Esophagus squamous epithelium (tissue), 5 donors: ENCODE measurements around the gene SH3GL3. TPM values are rescaled to one million over a fixed set of nuclear protein-coding genes. Genes with fewer than 3 reads are reported as not detected.

Experiments used
- DNase-seq: peaks from one replicate; lab custom pipeline; 2025; lab: John Stamatoyannopoulos, UW
- H3K27ac ChIP-seq, 4 donors: fragments of 200-600 bp; sonication (generic); one replicate each; pipeline ENCODE4 v1.5.1; 2016 to 2019; ENCODE audit warnings: mild to moderate bottlenecking in 1 of 4
- H3K27me3 ChIP-seq, 4 donors: fragments of 200-600 bp; sonication (generic); 1 replicate in 3 of 4; 2 replicates in 1 of 4; pipeline versions ENCODE4 v1.5.1 to v1.6.0; 2017 to 2021; ENCODE audit warnings: antibody characterized with exemption in 1 of 4
- H3K36me3 ChIP-seq, 3 donors: fragments of 200-600 bp; sonication (generic); one replicate each; pipeline ENCODE4 v1.5.1; 2016 to 2019
- H3K4me1 ChIP-seq, 3 donors: fragments of 200-600 bp; sonication (generic); one replicate each; pipeline ENCODE4 v1.5.1; 2017 to 2019
- H3K4me3 ChIP-seq, 4 donors: fragments of 200-600 bp; sonication (generic); 1 replicate in 3 of 4; 2 replicates in 1 of 4; pipeline ENCODE4 v1.5.1; 2016 to 2019; ENCODE audit warnings: mild to moderate bottlenecking in 2 of 4, moderate library complexity in 1 of 4
- H3K9me3 ChIP-seq, 3 donors: fragments of 200-600 bp; sonication (generic); one replicate each; pipeline ENCODE4 v1.5.1; 2016 to 2019
- POLR2A ChIP-seq, 4 donors: fragments of 450-650 bp; IDR thresholded peaks; one replicate each; pipeline ENCODE4 v1.6.1; 2017; ENCODE audit warnings: antibody characterized with exemption in 4 of 4, mild to moderate bottlenecking in 4 of 4, moderate library complexity in 3 of 4
- WGBS, 2 donors: methylation state at CpG; one replicate each; pipeline ENCODE4 v1.1.5; 2018; 5-methylcytosine and 5-hydroxymethylcytosine counted together
- intact Hi-C: fragments of 100-400 bp; cut with DNase I; formaldehyde crosslinking; loops from one replicate; pipeline ENCODE4 v1.15.0; 2022
- total RNA-seq, 4 donors: library from RNA; depleted of rRNA; stranded (reverse); fragments of >200 nt; gene quantifications; one replicate each; pipeline ENCODE4 v1.1.0, GENCODE V29; 2016
- TF ChIP-seq, protein P1 (sequence below), 6 experiments: fragments of 450-650 bp in 4 of 6; fragments of 200-600 bp in 2 of 6; sonication (generic) in 2 of 6; IDR thresholded peaks; one replicate each; pipeline ENCODE4 v1.5.1; 2016 to 2019; ENCODE audit warnings: antibody characterized with exemption in 6 of 6, mild to moderate bottlenecking in 4 of 6, moderate library complexity in 4 of 6
- donor health status: DM: yes; HTN: yes; CAD: no.

SH3GL3 gene
- total RNA-seq, 4 donors from 2014 or later: 0.57 to 5.7 (median 2.1) TPM

- H3K36me3 ChIP-seq: no peaks in the 10 kb centered on the region
- H3K4me3 ChIP-seq: no peak overlapping the region
- intact Hi-C loops: loop anchor here (5.0 to 10.0 kb wide), 2 partner anchors 109 to 311 kb away; partner anchors contain the start of gene SH3GL3
- no peak for DNase-seq
- H3K9me3 ChIP-seq: no peaks in the 10 kb centered on the region
- peaks cover 0 to 24% (median 5%) of the 10 kb centered on the region in 3 donors for H3K4me1 ChIP-seq
- H3K27me3 ChIP-seq: peaks cover 0 to 3% (median 0%) of the 10 kb centered on the region in 4 donors
- 9 to 29% methylated on average over 3 of the region's 3 CpGs for WGBS, 2 donors
- no peak for TF ChIP-seq POLR2A (IDR thresholded peaks at IDR 0.05)
- TF ChIP-seq, protein P1, sequence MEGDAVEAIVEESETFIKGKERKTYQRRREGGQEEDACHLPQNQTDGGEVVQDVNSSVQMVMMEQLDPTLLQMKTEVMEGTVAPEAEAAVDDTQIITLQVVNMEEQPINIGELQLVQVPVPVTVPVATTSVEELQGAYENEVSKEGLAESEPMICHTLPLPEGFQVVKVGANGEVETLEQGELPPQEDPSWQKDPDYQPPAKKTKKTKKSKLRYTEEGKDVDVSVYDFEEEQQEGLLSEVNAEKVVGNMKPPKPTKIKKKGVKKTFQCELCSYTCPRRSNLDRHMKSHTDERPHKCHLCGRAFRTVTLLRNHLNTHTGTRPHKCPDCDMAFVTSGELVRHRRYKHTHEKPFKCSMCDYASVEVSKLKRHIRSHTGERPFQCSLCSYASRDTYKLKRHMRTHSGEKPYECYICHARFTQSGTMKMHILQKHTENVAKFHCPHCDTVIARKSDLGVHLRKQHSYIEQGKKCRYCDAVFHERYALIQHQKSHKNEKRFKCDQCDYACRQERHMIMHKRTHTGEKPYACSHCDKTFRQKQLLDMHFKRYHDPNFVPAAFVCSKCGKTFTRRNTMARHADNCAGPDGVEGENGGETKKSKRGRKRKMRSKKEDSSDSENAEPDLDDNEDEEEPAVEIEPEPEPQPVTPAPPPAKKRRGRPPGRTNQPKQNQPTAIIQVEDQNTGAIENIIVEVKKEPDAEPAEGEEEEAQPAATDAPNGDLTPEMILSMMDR (IDR thresholded peaks at IDR 0.05): no peak
- H3K27ac ChIP-seq: peak overlapping the region in 2 of 4 donors; percentile 61 to 77
These were observed 108.9 kb downstream of the SH3GL3 start for GRCh38 chr15:83556068-83556467.

- H3K27ac ChIP-seq: peak overlapping the region in 2 of 4 donors; percentile 61 to 77
- no peaks in the 10 kb centered on the region for H3K36me3 ChIP-seq
- no peak overlapping the region for H3K4me3 ChIP-seq
- H3K9me3 ChIP-seq: no peaks in the 10 kb centered on the region
- peaks cover 0 to 24% (median 5%) of the 10 kb centered on the region in 3 donors for H3K4me1 ChIP-seq
- intact Hi-C loops: loop anchor here (5.0 to 10.0 kb wide), 2 partner anchors 109 to 312 kb away; partner anchors contain the start of gene SH3GL3
- 45 to 61% methylated on average over 7 of the region's 7 CpGs for WGBS, 2 donors
- peaks cover 0 to 3% (median 0%) of the 10 kb centered on the region in 4 donors for H3K27me3 ChIP-seq
- TF ChIP-seq, protein P1 (IDR thresholded peaks at IDR 0.05): no peak
- no peak for TF ChIP-seq POLR2A (IDR thresholded peaks at IDR 0.05)
- no peak for DNase-seq
These were observed 109.6 kb downstream of the SH3GL3 start for GRCh38 chr15:83556754-83557153.

DNA sequence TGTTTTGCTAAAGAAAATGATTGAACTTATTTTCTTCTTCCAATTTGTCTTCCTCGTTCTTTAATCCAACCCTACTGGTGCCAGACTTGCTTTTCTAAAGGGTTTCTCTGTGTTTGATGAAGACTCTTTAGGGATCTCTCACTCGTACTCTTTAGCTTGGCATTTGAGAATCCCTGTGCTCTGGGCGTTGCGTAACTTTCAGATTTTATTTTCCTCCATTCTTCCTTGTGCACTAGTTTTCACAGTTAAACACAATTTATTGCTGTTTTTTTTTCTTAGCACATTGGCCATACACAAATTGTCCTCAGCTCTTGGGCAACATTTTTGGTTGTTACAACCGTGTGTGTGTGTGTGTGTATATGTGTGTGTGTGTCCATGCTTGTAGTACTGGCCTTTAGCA lies 111.0 kb downstream of the SH3GL3 start:
- H3K9me3 ChIP-seq: no peaks in the 10 kb centered on the region
- TF ChIP-seq, protein P1 (IDR thresholded peaks at IDR 0.05): no peak
- TF ChIP-seq POLR2A (IDR thresholded peaks at IDR 0.05): no peak
- no peak overlapping the region for H3K27ac ChIP-seq
- no peak overlapping the region for H3K4me3 ChIP-seq
- intact Hi-C loops: loop anchor here (5.0 to 10.0 kb wide), 2 partner anchors 111 to 313 kb away; partner anchors contain the start of gene SH3GL3
- H3K4me1 ChIP-seq: peaks cover 0 to 24% (median 5%) of the 10 kb centered on the region in 3 donors
- 77 to 79% methylated on average over 4 to 5 of the region's 5 CpGs for WGBS, 2 donors
- DNase-seq: no peak
- peaks cover 0 to 3% (median 0%) of the 10 kb centered on the region in 4 donors for H3K27me3 ChIP-seq
- H3K36me3 ChIP-seq: no peaks in the 10 kb centered on the region

GRCh38 chr15:83559310-83559966 lies 112.3 kb downstream of the SH3GL3 start:
- Histone ChIP-seq H3K27ac (no peak overlapping the region), H3K4me1 (peaks cover 0 to 24% (median 5%) of the 10 kb centered on the region in 3 donors), H3K36me3 (no peaks in the 10 kb centered on the region), H3K4me3 (no peak overlapping the region), H3K9me3 (no peaks in the 10 kb centered on the region), H3K27me3 (peaks cover 0 to 3% (median 0%) of the 10 kb centered on the region in 4 donors)
- WGBS, 2 donors: 5 to 6% methylated on average over 7 of the region's 7 CpGs
- no peak for DNase-seq
- TF ChIP-seq, protein P1 (IDR thresholded peaks at IDR 0.05): peak; percentile 38 to 85 (median 74)
- TF ChIP-seq POLR2A (IDR thresholded peaks at IDR 0.05): no peak
- intact Hi-C loops: loop anchor here (5.0 to 10.0 kb wide), 2 partner anchors 112 to 315 kb away; partner anchors contain the start of gene SH3GL3

DNA sequence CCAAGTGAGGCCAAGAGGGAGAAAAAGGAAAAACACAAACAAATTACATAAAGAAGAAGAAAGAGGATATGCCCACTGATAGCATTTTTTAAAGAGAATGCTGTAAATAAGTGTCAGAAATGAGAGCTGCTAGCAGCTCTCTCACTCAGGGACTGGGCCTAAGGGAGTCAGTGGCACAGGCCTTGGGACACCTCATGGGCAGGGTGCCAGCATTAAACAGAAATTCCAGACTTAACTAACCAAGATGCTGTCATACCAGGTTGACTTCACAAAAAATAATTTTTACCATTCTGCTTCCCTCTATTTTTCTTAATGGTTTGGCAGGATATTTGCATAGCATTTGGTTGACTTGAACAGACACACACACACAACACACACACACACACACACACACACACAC lies 114.5 kb downstream of the SH3GL3 start:
- DNase-seq: no peak
- TF ChIP-seq, protein P1 (IDR thresholded peaks at IDR 0.05): no peak
- TF ChIP-seq POLR2A (IDR thresholded peaks at IDR 0.05): no peak
- Histone ChIP-seq H3K27ac (no peak overlapping the region), H3K9me3 (no peaks in the 10 kb centered on the region), H3K36me3 (no peaks in the 10 kb centered on the region), H3K4me3 (no peak overlapping the region), H3K27me3 (peaks cover 0 to 3% (median 0%) of the 10 kb centered on the region in 4 donors), H3K4me1 (peaks cover 0 to 9% (median 0%) of the 10 kb centered on the region in 3 donors)
- intact Hi-C loops: no loop called here
